ENCODE data around the gene ZNF283. TPM values are rescaled to one million over a fixed set of nuclear protein-coding genes. Genes with fewer than 3 reads are reported as not detected.

ZNF283 gene
- total RNA-seq, 2 experiments from 2014 or later: 5.2 to 8.1 TPM

DNA sequence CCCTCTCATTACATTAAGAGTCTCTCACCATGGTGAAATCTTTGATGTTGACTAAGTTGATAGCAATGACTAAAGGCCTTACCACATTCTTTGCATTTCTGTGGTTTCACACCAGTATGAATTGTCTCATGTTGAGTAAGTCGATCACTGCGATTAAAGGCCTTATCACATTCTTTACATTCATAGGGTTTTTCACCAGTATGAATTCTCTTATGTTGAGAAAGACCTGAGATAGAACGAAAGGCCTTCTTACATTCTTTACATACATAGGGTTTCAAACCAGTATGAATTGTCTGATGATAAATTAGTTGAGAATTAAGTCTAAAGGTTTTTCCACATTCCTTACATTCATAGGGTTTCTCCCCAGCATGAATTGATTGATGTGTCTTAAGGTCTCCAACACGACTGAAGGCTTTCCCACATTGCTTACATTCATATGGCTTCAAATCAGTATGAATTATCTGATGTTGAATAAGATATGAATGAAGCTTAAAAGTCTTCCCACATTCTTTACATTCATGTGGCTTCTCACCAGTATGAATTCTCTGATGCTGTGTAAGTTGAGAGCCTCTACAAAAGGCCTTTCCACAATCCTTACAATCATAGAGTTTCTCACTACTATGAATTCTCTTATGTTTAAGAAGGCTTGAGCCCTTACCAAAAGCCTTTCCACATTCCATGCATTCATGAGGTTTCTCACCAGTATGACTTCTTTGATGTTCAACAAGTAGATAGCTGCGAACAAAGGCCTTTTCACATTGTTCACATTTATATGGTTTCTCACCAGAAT, 45.6 kb downstream of the ZNF283 start:
- peaks cover 67% of the 10 kb centered on the region for H3K9me3 Mint-ChIP-seq
- no peak overlapping the region for H3K27ac Mint-ChIP-seq
- ChIA-PET CTCF (no interaction called here), POLR2A (no interaction called here)
- H3K4me3 Mint-ChIP-seq: no peak overlapping the region
- H3K4me1 Mint-ChIP-seq (ENCODE audit: low read depth): no peaks in the 10 kb centered on the region
- no peak for DNase-seq
- H3K27me3 Mint-ChIP-seq: no peaks in the 10 kb centered on the region
- H3K36me3 Mint-ChIP-seq: peaks cover 39% of the 10 kb centered on the region
- intact Hi-C loops (cut with micrococcal nuclease): no loop called here

DNA sequence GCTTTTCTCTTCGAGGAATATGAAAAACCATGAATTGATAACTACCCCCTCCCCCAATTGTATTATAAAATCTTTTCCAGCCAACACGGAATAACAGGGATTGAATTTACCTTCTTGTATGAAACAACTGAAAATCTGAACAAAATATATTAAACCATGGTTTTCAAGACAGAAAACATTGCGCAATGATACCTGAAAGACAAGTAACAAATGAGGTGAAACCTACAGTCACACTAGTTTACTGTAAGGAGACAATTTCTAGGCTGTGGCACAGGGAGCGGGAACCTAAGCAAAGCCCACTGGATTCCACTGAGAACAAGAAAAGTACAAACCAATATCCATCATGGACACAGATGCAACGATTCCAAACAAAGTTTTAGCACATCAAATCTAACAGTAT, 53.4 kb downstream of the ZNF283 start:
- no peak for DNase-seq
- H3K9me3 Mint-ChIP-seq: peaks cover 72% of the 10 kb centered on the region
- no peak overlapping the region for H3K4me3 Mint-ChIP-seq
- no peaks in the 10 kb centered on the region for H3K4me1 Mint-ChIP-seq (ENCODE audit: low read depth)
- intact Hi-C loops (cut with micrococcal nuclease): no loop called here
- no peak overlapping the region for H3K27ac Mint-ChIP-seq
- peaks cover 42% of the 10 kb centered on the region for H3K36me3 Mint-ChIP-seq
- CTCF ChIA-PET: no interaction called here
- POLR2A ChIA-PET: no interaction called here
- H3K27me3 Mint-ChIP-seq: no peaks in the 10 kb centered on the region

DNA sequence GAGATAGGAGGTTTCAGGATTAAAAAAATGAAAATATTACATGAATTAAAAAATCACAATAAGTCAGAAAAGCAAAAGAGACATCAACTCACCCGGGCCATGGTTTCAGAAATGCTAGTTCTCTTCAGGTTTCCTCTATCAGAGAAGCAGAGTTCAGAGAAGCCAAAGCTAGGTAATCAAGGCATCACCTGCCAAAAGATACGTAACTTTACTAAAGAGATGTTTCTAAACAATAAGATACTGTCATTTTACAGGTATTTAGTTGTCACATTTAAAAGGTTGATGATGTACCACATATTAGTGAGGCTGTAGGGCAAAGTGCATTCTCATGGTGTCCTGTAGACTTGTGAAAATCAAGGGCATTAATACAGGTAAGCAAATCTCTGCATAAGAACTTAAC, 56.7 kb downstream of the ZNF283 start, which contains the start of gene ZNF404:
TSS of gene ZNF404 (minus strand) at position 101 of the 400 bp plus-strand sequence.
- peaks cover 35% of the 10 kb centered on the region for H3K36me3 Mint-ChIP-seq
- intact Hi-C loops (cut with micrococcal nuclease): no loop called here
- no peaks in the 10 kb centered on the region for H3K27me3 Mint-ChIP-seq
- peaks cover 80% of the 10 kb centered on the region for H3K9me3 Mint-ChIP-seq
- no peaks in the 10 kb centered on the region for H3K4me1 Mint-ChIP-seq (ENCODE audit: low read depth)
- no peak within 1 kb of the TSS for H3K27ac Mint-ChIP-seq
- H3K4me3 Mint-ChIP-seq: no peak within 1 kb of the TSS
- ChIA-PET CTCF (no interaction called here), POLR2A (no interaction called here)
- no peak for DNase-seq

DNA sequence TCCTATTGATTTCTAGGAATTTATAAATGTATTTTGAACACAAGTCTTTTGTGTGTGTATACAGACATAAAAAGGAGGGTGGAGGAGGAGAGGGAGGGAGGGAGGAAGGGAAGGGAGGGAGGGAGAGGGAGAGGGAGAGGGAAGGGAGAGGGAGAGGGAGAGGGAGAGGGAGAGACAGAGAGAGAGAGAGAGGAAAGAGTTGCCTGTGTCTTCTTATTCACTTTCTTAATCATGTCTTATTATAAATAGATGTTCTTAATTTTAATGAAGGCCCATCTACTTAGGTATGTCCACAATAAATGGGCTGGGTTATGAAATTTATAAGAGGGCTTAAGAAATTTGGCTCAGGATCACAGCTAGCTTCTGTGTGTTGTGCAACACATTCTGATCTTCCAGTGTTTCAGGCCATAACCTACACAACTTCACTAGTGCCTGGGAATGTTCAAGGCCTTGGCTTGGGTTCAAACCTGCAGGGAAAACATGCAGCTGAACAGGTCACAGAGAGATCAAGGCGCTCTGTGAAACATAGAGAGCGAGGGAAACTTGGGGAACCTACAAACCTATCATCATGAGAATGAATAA, 68.7 kb downstream of the ZNF283 start:
- CTCF ChIA-PET: no interaction called here
- POLR2A ChIA-PET: no interaction called here
- no peak overlapping the region for H3K4me3 Mint-ChIP-seq
- peaks cover 60% of the 10 kb centered on the region for H3K9me3 Mint-ChIP-seq
- no peak for DNase-seq
- H3K36me3 Mint-ChIP-seq: peaks cover 34% of the 10 kb centered on the region
- intact Hi-C loops (cut with micrococcal nuclease): no loop called here
- H3K27ac Mint-ChIP-seq: no peak overlapping the region
- no peaks in the 10 kb centered on the region for H3K27me3 Mint-ChIP-seq
- H3K4me1 Mint-ChIP-seq (ENCODE audit: low read depth): no peaks in the 10 kb centered on the region

Other genes starting within 250 kb of the ZNF283 start
- gene IRGQ, start 231.2 kb upstream of the ZNF283 start, total RNA-seq: 10 to 100 TPM; 18.3 to 19.9 TPM
- 10 to 100 TPM; 12.6 to 14.1 TPM for gene ZNF576, start 230.7 kb upstream of the ZNF283 start, total RNA-seq
- under 1 TPM; 0.39 to 0.59 TPM for gene SRRM5, start 215.2 kb upstream of the ZNF283 start, total RNA-seq
- gene ZNF428, start 207.7 kb upstream of the ZNF283 start, total RNA-seq: 10 to 100 TPM; 11.7 to 12.5 TPM
- gene CADM4, start 187.5 kb upstream of the ZNF283 start, total RNA-seq: under 1 TPM; 0.39 to 0.57 TPM
- gene PLAUR, start 157.2 kb upstream of the ZNF283 start, total RNA-seq: 10 to 100 TPM; 14.4 to 15.1 TPM
- gene IRGC, start 111.2 kb upstream of the ZNF283 start, total RNA-seq: not detected
- 10 to 100 TPM; 58.2 to 58.3 TPM for gene SMG9, start 72.4 kb upstream of the ZNF283 start, total RNA-seq
- 100 to 1,000 TPM; 120 to 130 TPM for gene KCNN4, start 46.3 kb upstream of the ZNF283 start, total RNA-seq
- gene LYPD5, start 24.9 kb upstream of the ZNF283 start, total RNA-seq: 1 to 10 TPM in 1 of 2 experiments, under 1 TPM in 1; 0.62 to 1.2 TPM
- 1 to 10 TPM in 1 of 2 experiments, under 1 TPM in 1; 0.61 to 1.4 TPM for gene ZNF404, start 56.6 kb downstream of the ZNF283 start, total RNA-seq
- gene ZNF45, start 108.0 kb downstream of the ZNF283 start, total RNA-seq: 1 to 10 TPM; 7.7 to 9.6 TPM
- gene ZNF221, start 123.9 kb downstream of the ZNF283 start, total RNA-seq: 1 to 10 TPM in 1 of 2 experiments, under 1 TPM in 1; 0.73 to 1.0 TPM
- 1 to 10 TPM; 2.9 to 4.5 TPM for gene ZNF155, start 156.9 kb downstream of the ZNF283 start, total RNA-seq
- gene ZNF230, start 175.6 kb downstream of the ZNF283 start, total RNA-seq: 1 to 10 TPM; 3.8 TPM
- gene ZNF222, start 198.1 kb downstream of the ZNF283 start, total RNA-seq: under 1 TPM; 0.88 to 0.94 TPM
- under 1 TPM; 0.55 to 0.73 TPM for gene ZNF223, start 224.7 kb downstream of the ZNF283 start, total RNA-seq
- gene ZNF284, start 244.8 kb downstream of the ZNF283 start, total RNA-seq: 1 to 10 TPM; 1.1 to 1.4 TPM

All from activated CD4-positive, alpha-beta memory T cell treated with anti-CD3 and anti-CD28 coated beads for 36 hours (primary cell).